ENCODE measurements around the gene ADAMTS6. TPM values are rescaled to one million over a fixed set of nuclear protein-coding genes. Genes with fewer than 3 reads are reported as not detected.

ADAMTS6 gene
- total and polyA plus RNA-seq, 2 donors (not counting 1 experiment from before 2014, with no cell fraction given): 3.6 to 12.3 TPM

GRCh38 chr5:65440456-65440855 lies 41.3 kb downstream of the ADAMTS6 start:
- H3K9me3 ChIP-seq (ENCODE audit: control extremely low read depth in 1 of 3, control insufficient read depth in 2 of 3, insufficient read depth in 1 of 3, low read length in 2 of 3): no peaks in the 10 kb centered on the region
- H3K27me3 ChIP-seq (replicated peaks in 1 of 4; ENCODE audit: control extremely low read depth in 1 of 4, control insufficient read depth in 3 of 4, insufficient read depth in 4 of 4, low read length in 3 of 4): no peaks in the 10 kb centered on the region
- no peak for TF ChIP-seq CTCF (IDR thresholded peaks at IDR 0.05)
- no peak for TF ChIP-seq EZH2 (IDR thresholded peaks at IDR 0.05; ENCODE audit: borderline replicate concordance, insufficient read depth, low read depth, low read length, poor library complexity, severe bottlenecking)
- ChIA-PET CTCF (no interaction called here), POLR2A (no interaction called here)
- DNase-seq (no peak), ATAC-seq (ENCODE audit: low read depth) (no peak)
- no CpG with 5 or more reads among the region's 1 CpG for WGBS (ENCODE audit: insufficient coverage)
- H3K9me3 Mint-ChIP-seq (ENCODE audit: insufficient read depth): no peaks in the 10 kb centered on the region
- H3K36me3 ChIP-seq (replicated peaks in 1 of 2; ENCODE audit: control extremely low read depth in 1 of 2, control insufficient read depth in 1 of 2, extremely low read depth in 1 of 2, insufficient read depth in 2 of 2, low read length in 1 of 2): no peaks in the 10 kb centered on the region
- H2AFZ ChIP-seq (ENCODE audit: insufficient read depth, low read depth, low read length, poor library complexity, severe bottlenecking): no peak overlapping the region
- no peak overlapping the region for H3K27ac ChIP-seq (ENCODE audit: low read length in 2 of 2)
- no peak overlapping the region for H3K4me3 Mint-ChIP-seq
- H3K27ac Mint-ChIP-seq: no peak overlapping the region
- H3K4me1 Mint-ChIP-seq: peaks cover 4% of the 10 kb centered on the region
- no peak overlapping the region for H3K4me2 ChIP-seq (replicated peaks; ENCODE audit: low read depth, low read length, poor library complexity, severe bottlenecking)
- no peaks in the 10 kb centered on the region for H3K4me1 ChIP-seq (ENCODE audit: control insufficient read depth in 2 of 2, insufficient read depth in 2 of 2, low read length in 2 of 2)
- intact Hi-C loops (cut with micrococcal nuclease): no loop called here
- no peak overlapping the region for H3K4me3 ChIP-seq (ENCODE audit: control extremely low read depth in 1 of 5, extremely low read depth in 1 of 5, insufficient read depth in 1 of 5, low read depth in 2 of 5, low read length in 4 of 5)
- H4K20me1 ChIP-seq (ENCODE audit: control insufficient read depth, insufficient read depth, low read length, poor library complexity, severe bottlenecking): no peaks in the 10 kb centered on the region
- no peak overlapping the region for H3K9ac ChIP-seq (ENCODE audit: low read length)
- no peaks in the 10 kb centered on the region for H3K79me2 ChIP-seq (ENCODE audit: control insufficient read depth, insufficient read depth, low read length)
- no peaks in the 10 kb centered on the region for H3K27me3 Mint-ChIP-seq

DNA sequence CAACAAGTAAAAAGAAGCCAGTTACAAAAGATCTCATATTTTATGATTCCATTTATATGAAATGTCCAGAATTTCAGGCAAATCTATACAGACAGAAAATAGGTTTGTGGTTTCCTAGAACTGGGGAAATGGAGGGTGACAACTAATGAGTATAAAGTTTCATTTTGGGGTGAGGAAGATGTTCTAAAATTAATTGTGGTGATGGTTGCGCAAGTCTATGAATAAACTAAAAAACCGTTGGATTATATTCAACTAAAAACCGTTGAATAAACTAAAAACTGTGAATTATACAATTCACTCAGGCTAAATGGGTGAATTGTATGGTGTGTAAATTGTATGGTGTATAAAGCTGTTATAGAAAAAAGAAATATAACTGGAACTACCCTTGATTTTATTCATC lies 47.6 kb downstream of the ADAMTS6 start:
- Histone ChIP-seq H2AFZ (ENCODE audit: insufficient read depth, low read depth, low read length, poor library complexity, severe bottlenecking) (no peak overlapping the region), H3K4me3 (ENCODE audit: control extremely low read depth in 1 of 5, extremely low read depth in 1 of 5, insufficient read depth in 1 of 5, low read depth in 2 of 5, low read length in 4 of 5) (no peak overlapping the region), H3K9me3 (ENCODE audit: control extremely low read depth in 1 of 3, control insufficient read depth in 2 of 3, insufficient read depth in 1 of 3, low read length in 2 of 3) (no peaks in the 10 kb centered on the region), H3K27me3 (replicated peaks in 1 of 4; ENCODE audit: control extremely low read depth in 1 of 4, control insufficient read depth in 3 of 4, insufficient read depth in 4 of 4, low read length in 3 of 4) (no peaks in the 10 kb centered on the region), H3K79me2 (ENCODE audit: control insufficient read depth, insufficient read depth, low read length) (no peaks in the 10 kb centered on the region), H3K27ac (ENCODE audit: low read length in 2 of 2) (no peak overlapping the region), H3K4me1 (ENCODE audit: control insufficient read depth in 2 of 2, insufficient read depth in 2 of 2, low read length in 2 of 2) (no peaks in the 10 kb centered on the region), H3K9ac (ENCODE audit: low read length) (no peak overlapping the region), H3K36me3 (replicated peaks in 1 of 2; ENCODE audit: control extremely low read depth in 1 of 2, control insufficient read depth in 1 of 2, extremely low read depth in 1 of 2, insufficient read depth in 2 of 2, low read length in 1 of 2) (no peaks in the 10 kb centered on the region), H4K20me1 (ENCODE audit: control insufficient read depth, insufficient read depth, low read length, poor library complexity, severe bottlenecking) (no peaks in the 10 kb centered on the region), H3K4me2 (replicated peaks; ENCODE audit: low read depth, low read length, poor library complexity, severe bottlenecking) (no peak overlapping the region)
- intact Hi-C loops (cut with micrococcal nuclease): no loop called here
- Mint-ChIP-seq H3K9me3 (ENCODE audit: insufficient read depth) (no peaks in the 10 kb centered on the region), H3K27ac (no peak overlapping the region), H3K27me3 (no peaks in the 10 kb centered on the region), H3K4me3 (no peak overlapping the region), H3K4me1 (no peaks in the 10 kb centered on the region)
- no peak for TF ChIP-seq EZH2 (IDR thresholded peaks at IDR 0.05; ENCODE audit: borderline replicate concordance, insufficient read depth, low read depth, low read length, poor library complexity, severe bottlenecking)
- TF ChIP-seq CTCF (IDR thresholded peaks at IDR 0.05): no peak
- WGBS (ENCODE audit: insufficient coverage): no CpG with 5 or more reads among the region's 3 CpGs
- POLR2A ChIA-PET: no interaction called here
- ATAC-seq (ENCODE audit: low read depth) (no peak), DNase-seq (no peak)
- CTCF ChIA-PET: no interaction called here
